NCI-H2107 treated with DMSO at 0.1 percent for 48 hours (cell line): ENCODE data around the gene SELENOH.
A peak's percentile ranks its signal among the peaks of the same experiment; 100 is the strongest.
"Not testable (repeated sequence)": the region's sequence is repeated elsewhere in the genome, so short reads cannot be mapped to it uniquely, and the experiment has no call there.

ENCODE experiments used
- DNase-seq: peaks from one replicate; lab custom pipeline; 2025; ENCODE audit not compliant: unreplicated experiment; lab: John Stamatoyannopoulos, UW

SELENOH gene

DNA sequence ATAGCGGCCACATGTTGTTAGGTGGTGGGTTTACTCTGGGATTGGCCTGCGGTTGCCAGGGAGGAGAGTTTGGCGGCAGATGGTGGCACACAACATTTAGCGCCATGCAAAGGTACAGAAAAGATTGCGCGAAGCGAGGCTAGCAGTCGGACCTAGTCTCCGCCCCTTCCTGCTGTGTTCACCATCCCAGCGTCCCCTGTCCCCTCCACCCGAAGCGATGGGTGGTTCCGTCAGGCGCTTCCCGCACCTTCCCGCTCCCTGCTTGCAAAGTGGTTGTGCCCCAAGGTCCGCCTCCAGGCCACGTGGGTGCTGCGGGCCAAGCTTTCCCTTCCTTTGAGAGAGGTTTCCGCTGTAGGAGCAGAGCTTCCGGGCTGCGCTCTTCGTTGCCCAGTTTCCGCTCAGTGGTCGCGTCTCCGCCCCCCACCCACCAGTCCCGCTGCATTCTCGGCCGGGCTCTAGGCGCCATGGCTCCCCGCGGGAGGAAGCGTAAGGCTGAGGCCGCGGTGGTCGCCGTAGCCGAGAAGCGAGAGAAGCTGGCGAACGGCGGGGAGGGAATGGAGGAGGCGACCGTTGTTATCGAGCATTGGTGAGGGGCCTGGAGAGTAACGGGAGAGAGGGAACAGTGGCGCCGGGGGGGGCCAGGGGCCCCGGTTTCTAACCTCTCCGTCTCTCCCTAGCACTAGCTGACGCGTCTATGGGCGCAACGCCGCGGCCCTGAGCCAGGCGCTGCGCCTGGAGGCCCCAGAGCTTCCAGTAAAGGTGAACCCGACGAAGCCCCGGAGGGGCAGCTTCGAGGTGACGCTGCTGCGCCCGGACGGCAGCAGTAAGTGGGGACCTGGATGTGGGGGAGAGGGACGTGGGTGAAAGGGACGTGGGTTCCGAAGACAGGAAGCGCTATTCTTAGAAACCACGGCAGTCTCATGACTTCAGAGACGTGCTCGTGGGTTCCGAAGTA, at the start of gene SELENOH:
Gene SELENOH (plus strand): TSS at position 360 of the 955 bp plus-strand sequence. CDS start 105 bp downstream, at position 465.
- peak; percentile 93 for DNase-seq

GRCh38 chr11:57698843-57699365, 42.4 kb upstream of the SELENOH start:
- DNase-seq: no peak

GRCh38 chr11:57699813-57700212, 41.5 kb upstream of the SELENOH start:
- DNase-seq: no peak

DNA sequence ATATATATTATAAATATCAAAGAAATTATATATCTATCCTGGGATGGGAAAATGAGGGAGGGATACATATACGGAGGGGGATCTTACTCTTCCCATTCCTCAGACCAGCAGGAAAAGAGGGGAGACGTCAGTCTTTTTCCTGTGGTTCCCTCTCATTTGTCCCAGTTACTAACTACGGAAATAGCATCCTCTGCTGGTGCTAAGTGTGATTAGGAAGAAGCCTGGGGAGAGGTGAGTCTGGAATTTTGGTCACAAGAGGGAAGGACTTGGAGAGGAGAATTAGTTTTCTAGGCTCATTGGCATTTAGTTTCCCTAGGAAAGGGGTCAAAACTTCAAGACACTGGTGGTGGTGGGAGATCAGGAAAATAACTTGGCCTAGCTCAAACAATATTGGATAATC, 40.9 kb upstream of the SELENOH start:
- no peak for DNase-seq

- DNase-seq: no peak
These were observed 38.0 kb upstream of the SELENOH start for GRCh38 chr11:57703341-57703740.

GRCh38 chr11:57704932-57705331, 36.4 kb upstream of the SELENOH start:
- DNase-seq: no peak

- DNase-seq: not testable (repeated sequence)
These were observed 35.9 kb upstream of the SELENOH start for GRCh38 chr11:57705432-57705831.

- no peak for DNase-seq
These were observed 31.4 kb upstream of the SELENOH start for GRCh38 chr11:57709802-57710367.

DNA sequence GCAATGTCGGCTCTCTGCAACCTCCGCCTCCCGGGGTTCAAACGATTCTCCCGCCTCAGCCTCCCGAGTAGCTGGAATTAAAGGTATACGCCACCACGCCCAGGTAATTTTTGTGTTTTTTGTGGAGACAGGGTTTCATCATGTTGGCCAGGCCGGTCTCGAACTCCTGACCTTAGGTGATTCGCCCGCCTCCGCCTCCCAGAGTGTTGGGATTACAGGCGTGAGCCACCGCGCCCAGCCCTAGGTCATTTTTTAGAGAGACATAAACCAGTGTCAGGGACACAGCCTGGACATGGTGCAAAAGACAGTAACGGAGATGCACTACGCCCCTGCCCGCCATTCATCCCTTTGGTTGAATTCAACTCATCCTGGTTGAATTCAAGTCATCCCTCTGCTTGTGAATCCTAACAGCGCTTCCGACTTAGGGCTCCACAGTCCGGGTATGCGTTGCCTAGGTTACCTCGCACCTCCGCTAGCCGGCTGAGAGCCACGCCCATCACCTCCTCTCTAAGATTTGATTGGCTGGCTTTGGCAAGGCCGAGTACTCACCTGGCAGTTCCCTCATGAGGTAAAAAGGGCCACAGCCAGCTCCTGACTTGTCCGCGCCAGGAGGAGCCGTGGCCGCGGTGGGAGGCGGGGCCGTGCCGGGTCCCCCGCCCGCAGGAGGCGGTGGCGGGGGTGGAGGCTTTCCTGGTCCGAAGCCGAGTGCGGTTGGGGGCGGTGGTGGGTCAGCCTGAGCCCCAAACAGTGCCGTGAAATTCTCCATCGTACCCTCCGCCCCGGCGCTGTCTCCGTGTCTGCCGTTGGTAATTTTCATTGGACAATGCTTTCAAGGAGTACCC, 29.7 kb upstream of the SELENOH start, which contains the start of gene MED19:
Gene MED19 (minus strand): TSS at position 802 of the 842 bp plus-strand sequence. CDS start 36 bp downstream, at position 766.
- peak; percentile 49 for DNase-seq

DNA sequence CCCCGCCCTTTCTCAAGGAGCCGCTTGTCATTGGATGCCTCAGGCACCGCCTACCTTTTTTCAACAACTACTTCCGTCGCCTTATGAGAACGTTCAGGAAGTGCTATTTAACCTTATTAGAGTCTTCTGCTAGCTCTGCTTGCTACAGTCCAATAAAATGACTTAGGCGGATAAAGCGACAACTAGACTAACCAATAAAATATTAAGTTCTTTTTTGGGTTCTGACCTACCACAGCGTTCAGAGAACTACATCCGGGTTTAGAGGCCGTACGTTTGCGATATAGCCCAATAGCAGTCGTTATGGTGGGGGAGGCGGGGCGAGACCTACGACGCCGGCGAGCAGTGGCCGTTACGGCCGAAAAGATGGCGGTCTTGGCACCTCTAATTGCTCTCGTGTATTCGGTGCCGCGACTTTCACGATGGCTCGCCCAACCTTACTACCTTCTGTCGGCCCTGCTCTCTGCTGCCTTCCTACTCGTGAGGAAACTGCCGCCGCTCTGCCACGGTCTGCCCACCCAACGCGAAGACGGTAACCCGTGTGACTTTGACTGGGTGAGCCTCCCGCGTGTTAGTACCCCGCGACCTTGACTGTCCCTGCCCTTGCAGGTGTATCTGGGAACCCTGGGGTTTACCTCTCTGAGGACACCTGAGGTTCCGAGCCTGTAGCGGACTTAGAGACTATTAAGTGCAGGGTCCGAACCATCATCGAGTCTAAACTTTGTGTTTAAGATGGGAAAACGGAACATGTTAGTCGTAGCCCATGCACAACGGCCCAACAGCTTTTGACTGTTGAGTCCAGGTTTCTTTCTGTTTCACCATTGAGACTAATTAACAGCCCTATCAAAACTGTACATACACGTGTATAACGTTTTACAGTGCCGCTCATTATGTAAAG, 28.8 kb upstream of the SELENOH start, which contains the start of gene TMX2:
Gene TMX2 (plus strand): TSS at position 338 of the 895 bp plus-strand sequence. CDS start 26 bp downstream, at position 364.
- peak; percentile 99 for DNase-seq

GRCh38 chr11:57713835-57714234, 27.5 kb upstream of the SELENOH start:
- DNase-seq: no peak

- not testable (repeated sequence) for DNase-seq
These were observed 24.6 kb upstream of the SELENOH start for GRCh38 chr11:57716726-57717125.

DNA sequence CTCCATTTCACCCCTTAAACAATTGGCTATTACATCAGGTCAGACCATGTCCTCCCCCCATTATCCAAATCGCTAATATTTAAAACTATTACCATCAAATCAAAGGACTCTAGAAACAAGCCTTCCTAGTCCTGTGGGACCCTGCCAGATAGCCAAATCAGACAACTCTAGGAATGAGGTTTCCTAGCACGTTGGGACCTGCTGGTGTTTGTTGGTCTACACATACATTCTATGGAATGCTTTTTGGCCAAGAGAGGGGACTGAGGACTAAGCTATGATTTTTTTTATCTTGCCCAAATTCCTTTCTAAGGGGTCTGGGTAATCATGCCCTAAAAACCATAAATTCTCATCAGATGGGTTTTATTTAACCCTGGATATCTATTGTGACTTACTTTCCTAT, 14.1 kb upstream of the SELENOH start:
- no peak for DNase-seq

GRCh38 chr11:57728829-57729228, 12.5 kb upstream of the SELENOH start:
- DNase-seq: no peak

GRCh38 chr11:57729479-57729878, 11.8 kb upstream of the SELENOH start:
- no peak for DNase-seq

DNA sequence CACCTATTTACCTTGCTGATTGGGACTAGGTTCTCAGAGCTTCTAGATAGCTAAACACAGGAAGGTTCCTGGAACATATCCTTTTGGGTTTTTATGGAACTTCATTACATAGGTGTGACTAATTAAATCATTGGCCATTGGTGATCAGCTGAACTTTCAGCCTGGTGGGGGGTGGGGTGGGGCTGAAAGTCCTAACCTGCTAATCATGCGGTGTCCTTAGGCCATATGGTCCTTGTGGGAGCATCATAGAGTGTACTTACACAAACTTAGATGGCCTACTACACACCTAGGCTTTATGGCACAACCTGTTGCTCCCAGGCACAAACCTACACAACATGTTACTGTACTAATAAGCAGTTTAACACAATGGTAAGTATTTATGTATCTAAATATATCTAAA, 8.6 kb upstream of the SELENOH start:
- no peak for DNase-seq

DNA sequence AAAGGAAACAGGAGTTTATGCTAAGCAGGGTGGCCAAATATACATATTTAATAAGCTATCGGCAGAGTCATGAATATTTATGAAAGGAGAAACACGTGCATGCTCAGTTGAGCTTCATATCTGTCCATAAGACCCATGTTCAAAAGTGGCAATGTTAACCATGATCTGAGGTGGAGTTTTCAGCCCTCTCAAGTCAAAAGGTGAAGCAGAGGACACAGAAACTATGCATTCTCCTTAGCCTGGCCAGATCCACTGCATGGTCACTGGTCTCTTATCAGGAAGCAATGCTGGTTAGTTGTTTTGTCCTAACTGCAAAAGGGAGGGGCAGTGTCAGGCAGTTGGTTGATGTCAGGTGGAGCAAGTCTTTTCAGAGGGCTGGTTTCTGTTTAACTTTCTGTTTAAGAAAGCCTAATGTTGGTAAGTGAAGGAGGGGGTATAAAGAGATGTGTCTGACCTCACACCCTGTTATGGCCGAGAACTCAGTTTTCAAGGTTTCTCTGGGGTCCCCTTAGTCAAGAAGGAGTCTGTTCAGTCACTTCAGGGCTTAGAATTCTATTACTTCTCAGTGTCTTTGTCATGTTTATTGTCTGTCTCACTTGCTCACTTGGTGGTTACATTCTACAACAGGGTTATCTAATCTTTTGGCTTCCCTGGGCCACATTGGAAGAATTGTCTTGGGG, 5.5 kb upstream of the SELENOH start:
- DNase-seq: no peak

DNA sequence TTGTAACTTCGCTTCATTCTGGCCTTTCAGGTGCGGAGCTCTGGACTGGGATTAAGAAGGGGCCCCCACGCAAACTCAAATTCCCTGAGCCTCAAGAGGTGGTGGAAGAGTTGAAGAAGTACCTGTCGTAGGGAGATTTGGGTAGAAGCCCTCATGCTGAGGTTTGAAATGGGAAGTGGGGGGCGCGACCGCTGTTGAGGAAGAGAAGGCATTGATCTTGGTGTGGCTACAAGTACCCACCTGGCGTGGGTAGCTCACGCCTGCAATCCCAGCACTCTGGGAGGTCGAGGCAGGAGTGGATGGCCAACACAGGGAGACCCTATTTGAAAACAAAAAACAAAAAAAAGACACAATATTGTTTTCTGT, 779 bp downstream of the SELENOH start:
- no peak for DNase-seq

GRCh38 chr11:57744357-57744756, 3.1 kb downstream of the SELENOH start:
- DNase-seq: no peak
